Esophagus (tissue), 2 donors: Measurements from ENCODE around the gene EXOC2. TPM values are rescaled to one million over a fixed set of nuclear protein-coding genes. Genes with fewer than 3 reads are reported as not detected.

Experiments used
- H3K27ac ChIP-seq, 2 donors: one replicate each; pipeline ENCODE4 v1.5.1; 2013; ENCODE audit warnings: low read depth in 2 of 2, mild to moderate bottlenecking in 2 of 2, inconsistent platforms in 1 of 2, low read length in 1 of 2, moderate library complexity in 1 of 2
- H3K27me3 ChIP-seq, 2 donors: one replicate each; pipeline ENCODE4 v1.6.1; 2013; ENCODE audit warnings: low read length in 2 of 2, control low read depth in 1 of 2, mild to moderate bottlenecking in 1 of 2; ENCODE audit not compliant: insufficient read depth in 2 of 2, control insufficient read depth in 1 of 2
- H3K36me3 ChIP-seq, 2 donors: one replicate each; pipeline ENCODE4 v1.6.1; 2013; ENCODE audit warnings: low read length in 1 of 2; ENCODE audit not compliant: control insufficient read depth in 2 of 2, insufficient read depth in 2 of 2
- H3K4me1 ChIP-seq, 2 donors: one replicate each; pipeline ENCODE4 v1.6.1; 2013; ENCODE audit warnings: low read length in 1 of 2; ENCODE audit not compliant: control insufficient read depth in 2 of 2, insufficient read depth in 2 of 2
- H3K4me3 ChIP-seq, 2 donors: one replicate each; pipeline ENCODE4 v1.5.1; 2013; ENCODE audit warnings: low read length in 2 of 2, mild to moderate bottlenecking in 2 of 2, low read depth in 1 of 2, moderate library complexity in 1 of 2
- H3K9me3 ChIP-seq, 2 donors: one replicate each; pipeline ENCODE4 v1.6.1; 2013; ENCODE audit warnings: mild to moderate bottlenecking in 2 of 2, low read depth in 1 of 2, low read length in 1 of 2, moderate library complexity in 1 of 2; ENCODE audit not compliant: control insufficient read depth in 2 of 2, insufficient read depth in 1 of 2
- WGBS, 2 donors: extraction: QIAGEN DNeasy Blood & Tissue Kit; methylation state at CpG; one replicate each; pipeline ENCODE4 v1.1.7; 2013; 5-methylcytosine and 5-hydroxymethylcytosine counted together
- polyA plus RNA-seq, 2 donors: library from polyadenylated mRNA; stranded (reverse); fragments of 200-250 nt; gene quantifications; one replicate each; pipeline ENCODE4 v1.2.3, GENCODE V29; 2013
- donor health status: healthy with polysubstance abuse.
- donor health status: Bipolar disorder and iron deficiency.

The EXOC2 gene
- polyA plus RNA-seq, 2 donors = 5.0 to 9.5 TPM

DNA sequence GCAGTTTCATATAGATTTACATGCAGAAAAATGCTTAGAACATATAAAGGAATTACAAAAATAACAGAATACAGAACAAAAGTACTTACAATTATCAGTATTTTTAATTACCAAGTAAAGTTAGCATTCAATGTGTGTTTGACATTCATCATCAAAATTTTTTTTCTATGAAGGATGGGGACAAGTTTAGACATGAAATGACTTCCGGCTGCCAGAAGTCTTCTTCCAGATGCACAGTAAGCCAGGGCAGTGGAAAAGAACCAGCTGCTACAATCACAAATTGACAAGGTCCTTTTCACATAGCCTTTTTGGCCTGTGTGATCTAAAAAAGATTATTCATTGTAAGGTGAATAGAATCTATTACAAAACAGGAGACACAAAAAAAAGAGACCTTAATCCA, 109.8 kb downstream of the EXOC2 start:
- H3K4me3 ChIP-seq = no peak overlapping the region
- H3K27ac ChIP-seq = no peak overlapping the region
- H3K9me3 ChIP-seq = no peaks in the 10 kb centered on the region
- H3K4me1 ChIP-seq = no peaks in the 10 kb centered on the region
- peaks cover 0 to 3% of the 10 kb centered on the region in 2 donors for H3K36me3 ChIP-seq
- no peaks in the 10 kb centered on the region for H3K27me3 ChIP-seq
- 34 to 71% methylated on average over 1 of the region's 1 CpG for WGBS, 2 donors

DNA sequence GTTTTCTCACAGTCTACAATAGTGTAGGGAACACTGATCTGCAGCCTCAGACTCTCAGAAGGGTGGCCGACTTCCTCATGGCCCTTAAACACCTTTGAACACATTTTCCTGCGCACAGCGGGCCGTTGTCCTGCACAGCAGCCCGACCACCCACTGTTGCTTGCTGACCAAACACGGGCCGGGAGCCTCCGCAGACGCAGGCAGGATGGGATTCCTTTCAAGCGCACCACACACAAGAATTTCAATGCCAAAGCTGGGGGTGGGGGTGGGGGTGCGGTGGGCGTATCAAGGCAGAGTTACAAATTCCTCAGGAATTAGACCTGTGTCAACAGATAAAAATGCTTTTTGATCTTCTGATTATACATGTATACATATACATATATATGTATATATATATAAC, 110.6 kb downstream of the EXOC2 start:
- no peaks in the 10 kb centered on the region for H3K27me3 ChIP-seq
- no peaks in the 10 kb centered on the region for H3K4me1 ChIP-seq
- WGBS, 2 donors = 78 to 85% methylated on average over 12 of the region's 12 CpGs
- H3K27ac ChIP-seq = no peak overlapping the region
- H3K36me3 ChIP-seq = peaks cover 0 to 3% of the 10 kb centered on the region in 2 donors
- no peak overlapping the region for H3K4me3 ChIP-seq
- H3K9me3 ChIP-seq = no peaks in the 10 kb centered on the region

DNA sequence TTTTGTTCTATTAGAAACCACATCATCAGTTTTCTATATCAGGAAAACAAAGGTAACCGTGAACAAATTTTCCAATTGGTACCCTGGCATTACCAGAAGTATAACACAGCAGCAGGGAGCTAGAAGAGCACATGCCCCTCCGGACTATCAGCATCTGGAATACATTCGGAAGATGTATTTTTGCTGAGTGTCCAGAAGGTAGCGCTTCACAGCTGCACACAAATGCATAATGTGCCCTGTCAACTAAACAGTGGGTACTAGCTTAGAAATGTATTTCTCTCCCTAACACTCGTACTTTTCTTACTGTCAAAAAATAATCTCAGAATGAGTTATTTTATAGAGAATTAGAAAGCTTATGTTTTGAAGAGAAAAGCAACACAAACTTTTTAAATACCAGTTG, 113.6 kb downstream of the EXOC2 start:
- Histone ChIP-seq H3K4me1 (no peaks in the 10 kb centered on the region), H3K27ac (no peak overlapping the region), H3K4me3 (no peak overlapping the region), H3K27me3 (no peaks in the 10 kb centered on the region), H3K36me3 (peaks cover 1 to 7% of the 10 kb centered on the region in 2 donors), H3K9me3 (no peaks in the 10 kb centered on the region)
- WGBS, 2 donors = 90 to 92% methylated on average over 5 of the region's 5 CpGs

DNA sequence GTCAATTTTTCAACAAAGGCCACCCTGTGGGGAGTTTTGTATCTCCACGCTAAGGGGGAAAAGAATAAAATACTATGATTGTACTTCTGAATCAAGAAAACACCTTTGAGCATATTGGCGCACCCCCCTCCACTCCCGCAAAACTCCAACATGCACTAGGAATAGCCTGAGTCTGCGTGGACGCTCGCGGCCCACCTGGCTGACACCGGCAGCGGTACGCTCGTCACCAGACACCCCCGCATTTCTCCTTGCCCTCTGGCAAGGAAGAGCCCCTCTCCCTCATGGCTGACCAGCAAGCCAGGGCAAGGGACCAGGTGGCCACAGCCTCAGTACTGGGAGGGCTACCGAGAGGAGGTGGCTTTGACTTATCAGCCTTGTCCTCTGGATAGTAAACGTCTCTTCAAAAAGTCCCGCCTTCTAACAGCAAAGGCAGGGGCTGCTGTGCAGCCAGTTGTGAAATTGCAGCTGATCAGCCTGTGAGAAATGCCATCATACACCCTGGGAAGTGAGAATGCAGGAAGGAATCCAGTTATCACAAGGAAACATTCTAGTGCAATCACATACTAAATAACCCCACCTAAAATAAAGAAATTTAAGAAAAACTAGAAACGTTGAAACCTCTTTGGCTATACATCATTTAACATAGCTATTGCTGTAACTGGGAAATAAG, 120.2 kb downstream of the EXOC2 start:
- WGBS, 2 donors = 87 to 88% methylated on average over 16 of the region's 16 CpGs
- no peak overlapping the region for H3K4me3 ChIP-seq
- H3K9me3 ChIP-seq = no peaks in the 10 kb centered on the region
- peaks cover 8 to 17% of the 10 kb centered on the region in 2 donors for H3K36me3 ChIP-seq
- H3K27me3 ChIP-seq = no peaks in the 10 kb centered on the region
- H3K4me1 ChIP-seq = no peaks in the 10 kb centered on the region
- no peak overlapping the region for H3K27ac ChIP-seq

DNA sequence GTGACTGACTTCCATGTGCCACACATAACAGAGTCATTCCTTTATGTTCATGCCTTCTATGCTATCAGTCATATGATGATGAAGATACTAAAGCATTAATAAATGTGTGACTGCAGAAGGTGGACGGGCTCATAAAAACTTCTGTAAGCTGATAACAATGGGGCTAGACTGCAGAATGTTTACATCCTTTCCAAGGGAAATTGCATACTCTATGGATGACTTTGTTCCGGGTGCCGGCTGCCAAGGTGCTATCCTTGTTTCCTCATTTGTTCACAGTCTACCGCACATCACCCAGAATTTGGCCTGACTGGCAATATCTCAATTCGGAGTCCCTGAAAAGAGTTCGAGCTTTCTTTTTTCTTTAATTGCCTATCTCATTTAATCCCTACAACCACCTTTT, 121.0 kb downstream of the EXOC2 start:
- no peaks in the 10 kb centered on the region for H3K4me1 ChIP-seq
- no peaks in the 10 kb centered on the region for H3K27me3 ChIP-seq
- H3K36me3 ChIP-seq = peaks cover 8 to 18% of the 10 kb centered on the region in 2 donors
- no peak overlapping the region for H3K27ac ChIP-seq
- 96 to 97% methylated on average over 6 of the region's 6 CpGs for WGBS, 2 donors
- no peak overlapping the region for H3K4me3 ChIP-seq
- no peaks in the 10 kb centered on the region for H3K9me3 ChIP-seq

DNA sequence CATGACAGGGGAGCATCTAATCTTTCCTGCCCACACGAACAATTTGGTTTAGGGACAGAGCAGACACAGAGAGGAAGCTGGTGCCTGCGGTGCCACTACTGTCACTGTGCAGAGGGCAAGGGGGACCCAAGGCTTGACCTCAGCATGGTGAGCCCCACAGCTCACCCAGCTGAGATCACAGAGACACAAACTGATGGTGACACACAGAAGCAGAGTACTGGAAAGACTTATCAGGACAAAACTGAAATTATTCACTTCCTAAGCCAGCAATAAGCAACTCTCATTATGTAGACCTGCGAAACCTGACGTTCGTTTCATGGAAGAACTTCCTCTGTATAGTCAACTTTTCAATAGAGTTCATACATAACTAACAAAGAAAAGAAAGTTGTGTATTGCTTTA, 122.1 kb downstream of the EXOC2 start:
- 89 to 92% methylated on average over 5 of the region's 5 CpGs for WGBS, 2 donors
- H3K4me3 ChIP-seq = no peak overlapping the region
- peaks cover 8 to 18% of the 10 kb centered on the region in 2 donors for H3K36me3 ChIP-seq
- no peaks in the 10 kb centered on the region for H3K4me1 ChIP-seq
- no peaks in the 10 kb centered on the region for H3K27me3 ChIP-seq
- no peak overlapping the region for H3K27ac ChIP-seq
- H3K9me3 ChIP-seq = no peaks in the 10 kb centered on the region

DNA sequence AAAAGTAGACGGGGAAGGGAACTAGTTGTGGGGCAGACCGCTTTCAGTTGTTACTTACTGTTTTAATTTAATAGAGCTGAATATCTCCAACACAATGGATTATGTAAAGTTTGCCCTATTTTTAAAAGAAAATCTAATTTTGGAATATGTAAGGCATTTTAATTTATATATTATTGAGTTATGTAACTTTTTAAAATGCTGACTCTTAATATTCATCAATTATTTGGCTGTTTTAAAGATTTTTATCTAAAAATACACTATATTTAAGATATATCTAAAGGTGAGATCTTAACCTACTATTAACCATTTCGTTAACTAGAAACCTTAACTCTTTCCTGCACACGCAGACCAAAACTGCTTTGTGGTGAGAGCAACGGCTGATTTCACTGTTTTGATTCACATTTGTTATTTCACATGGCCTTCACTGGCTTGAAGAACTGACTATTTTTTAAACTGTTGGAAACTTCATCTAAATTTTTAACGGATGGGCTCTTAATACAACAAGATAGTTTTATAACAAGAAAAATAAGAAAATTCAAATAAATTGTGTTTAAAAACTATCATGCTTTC, 123.9 kb downstream of the EXOC2 start:
- H3K9me3 ChIP-seq = no peaks in the 10 kb centered on the region
- H3K4me1 ChIP-seq = no peaks in the 10 kb centered on the region
- no peak overlapping the region for H3K27ac ChIP-seq
- H3K27me3 ChIP-seq = no peaks in the 10 kb centered on the region
- H3K36me3 ChIP-seq = peaks cover 9 to 20% of the 10 kb centered on the region in 2 donors
- WGBS, 2 donors = 87 to 88% methylated on average over 6 of the region's 6 CpGs
- no peak overlapping the region for H3K4me3 ChIP-seq

DNA sequence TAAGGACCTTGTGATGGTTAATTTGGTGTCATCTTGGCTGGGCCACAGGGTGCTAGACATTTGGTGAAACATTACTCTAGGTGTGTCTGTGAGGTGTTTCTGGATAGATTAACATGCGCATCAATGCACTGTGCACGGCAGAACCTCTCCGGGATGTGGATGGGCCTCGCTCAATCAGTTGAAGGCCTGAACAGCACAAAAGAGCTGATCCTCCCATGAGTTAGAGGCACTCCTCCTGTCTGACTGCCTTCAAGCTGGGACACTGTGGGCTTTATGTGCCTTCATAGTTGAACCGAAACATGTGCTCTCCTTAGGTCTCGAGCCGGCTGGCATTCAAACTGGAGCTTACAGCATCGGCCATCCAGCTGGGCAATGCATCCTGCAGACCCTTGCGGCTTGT, 124.9 kb downstream of the EXOC2 start:
- Histone ChIP-seq H3K27ac (no peak overlapping the region), H3K36me3 (peaks cover 9 to 21% of the 10 kb centered on the region in 2 donors), H3K4me3 (no peak overlapping the region), H3K4me1 (no peaks in the 10 kb centered on the region), H3K27me3 (no peaks in the 10 kb centered on the region), H3K9me3 (no peaks in the 10 kb centered on the region)
- WGBS, 2 donors = 87 to 89% methylated on average over 9 of the region's 9 CpGs

DNA sequence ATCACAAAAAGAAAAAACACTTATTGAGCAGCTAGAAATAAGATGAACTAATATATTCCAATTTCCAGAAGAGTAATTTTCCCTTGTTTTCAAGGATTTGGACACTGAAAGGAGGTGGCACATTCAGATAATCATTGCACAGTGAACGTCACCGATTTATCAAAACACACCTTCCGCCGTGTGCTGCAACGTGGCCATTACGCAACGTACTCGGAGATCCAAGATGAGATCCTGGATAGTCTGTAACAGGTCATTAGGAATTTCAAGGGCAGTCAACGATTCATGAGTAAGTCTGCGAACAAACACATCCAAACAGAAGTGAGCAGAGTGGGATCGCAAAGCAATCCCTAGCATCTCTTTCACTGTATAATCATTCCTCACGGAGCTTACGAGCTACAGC, 129.1 kb downstream of the EXOC2 start:
- Histone ChIP-seq H3K9me3 (no peaks in the 10 kb centered on the region), H3K27ac (no peak overlapping the region), H3K27me3 (no peaks in the 10 kb centered on the region), H3K36me3 (peaks cover 13 to 21% of the 10 kb centered on the region in 2 donors), H3K4me1 (no peaks in the 10 kb centered on the region), H3K4me3 (no peak overlapping the region)
- WGBS, 2 donors = 96 to 97% methylated on average over 13 of the region's 13 CpGs
